ENCODE results near the gene EPHB2.

EPHB2 gene

GRCh38 chr1:22798083-22798482, 87.4 kb downstream of the EPHB2 start:
- H3K27me3 Mint-ChIP-seq, result peaks cover 6% of the 10 kb centered on the region
- H3K9me3 Mint-ChIP-seq, result no peaks in the 10 kb centered on the region
- H3K27ac Mint-ChIP-seq, result no peak overlapping the region
- H3K36me3 Mint-ChIP-seq (ENCODE audit: low read depth), result no peaks in the 10 kb centered on the region
- DNase-seq, result no peak
- no peaks in the 10 kb centered on the region for H3K4me1 Mint-ChIP-seq (ENCODE audit: low read depth)
- H3K4me3 Mint-ChIP-seq, result no peak overlapping the region

GRCh38 chr1:22799971-22800370, 89.3 kb downstream of the EPHB2 start:
- no peak for DNase-seq
- Mint-ChIP-seq H3K4me3 (no peak overlapping the region), H3K36me3 (ENCODE audit: low read depth) (no peaks in the 10 kb centered on the region), H3K9me3 (no peaks in the 10 kb centered on the region), H3K27ac (no peak overlapping the region), H3K4me1 (ENCODE audit: low read depth) (no peaks in the 10 kb centered on the region), H3K27me3 (peaks cover 6% of the 10 kb centered on the region)

- Mint-ChIP-seq H3K4me1 (ENCODE audit: low read depth) (no peaks in the 10 kb centered on the region), H3K27me3 (peaks cover 11% of the 10 kb centered on the region), H3K36me3 (ENCODE audit: low read depth) (no peaks in the 10 kb centered on the region), H3K4me3 (no peak overlapping the region), H3K9me3 (no peaks in the 10 kb centered on the region), H3K27ac (no peak overlapping the region)
- DNase-seq, result no peak
These were observed 90.0 kb downstream of the EPHB2 start for GRCh38 chr1:22800629-22801028.

- Mint-ChIP-seq H3K27ac (no peak overlapping the region), H3K9me3 (no peaks in the 10 kb centered on the region), H3K4me3 (no peak overlapping the region), H3K36me3 (ENCODE audit: low read depth) (no peaks in the 10 kb centered on the region), H3K4me1 (ENCODE audit: low read depth) (no peaks in the 10 kb centered on the region), H3K27me3 (peaks cover 15% of the 10 kb centered on the region)
- no peak for DNase-seq
These were observed 90.7 kb downstream of the EPHB2 start for GRCh38 chr1:22801347-22801746.

- no peak for DNase-seq
- Mint-ChIP-seq H3K27me3 (peaks cover 15% of the 10 kb centered on the region), H3K9me3 (no peaks in the 10 kb centered on the region), H3K4me1 (ENCODE audit: low read depth) (no peaks in the 10 kb centered on the region), H3K4me3 (no peak overlapping the region), H3K27ac (no peak overlapping the region), H3K36me3 (ENCODE audit: low read depth) (no peaks in the 10 kb centered on the region)
These were observed 91.1 kb downstream of the EPHB2 start for GRCh38 chr1:22801761-22802160.

GRCh38 chr1:22803833-22804232, 93.2 kb downstream of the EPHB2 start:
- Mint-ChIP-seq H3K9me3 (no peaks in the 10 kb centered on the region), H3K27me3 (peaks cover 15% of the 10 kb centered on the region), H3K27ac (no peak overlapping the region), H3K36me3 (ENCODE audit: low read depth) (no peaks in the 10 kb centered on the region), H3K4me3 (no peak overlapping the region), H3K4me1 (ENCODE audit: low read depth) (no peaks in the 10 kb centered on the region)
- no peak for DNase-seq

- Mint-ChIP-seq H3K4me3 (no peak overlapping the region), H3K27ac (no peak overlapping the region), H3K27me3 (peaks cover 15% of the 10 kb centered on the region)
These were observed 93.8 kb downstream of the EPHB2 start for GRCh38 chr1:22804406-22804805.

GRCh38 chr1:22804969-22805671, 94.5 kb downstream of the EPHB2 start:
- H3K4me3 Mint-ChIP-seq, result no peak overlapping the region
- no peaks in the 10 kb centered on the region for H3K36me3 Mint-ChIP-seq (ENCODE audit: low read depth)
- H3K4me1 Mint-ChIP-seq (ENCODE audit: low read depth), result no peaks in the 10 kb centered on the region
- H3K9me3 Mint-ChIP-seq, result no peaks in the 10 kb centered on the region
- peaks cover 14% of the 10 kb centered on the region for H3K27me3 Mint-ChIP-seq
- no peak overlapping the region for H3K27ac Mint-ChIP-seq
- DNase-seq, result no peak

More at GRCh38 chr1:22804406-22804805, 93.8 kb downstream of the EPHB2 start:
- Mint-ChIP-seq H3K36me3 (ENCODE audit: low read depth) (no peaks in the 10 kb centered on the region), H3K4me1 (ENCODE audit: low read depth) (no peaks in the 10 kb centered on the region), H3K9me3 (no peaks in the 10 kb centered on the region)
- DNase-seq, result no peak

GRCh38 chr1:22805672-22806038, 95.0 kb downstream of the EPHB2 start:
- peaks cover 9% of the 10 kb centered on the region for H3K27me3 Mint-ChIP-seq
- H3K4me3 Mint-ChIP-seq, result no peak overlapping the region
- H3K4me1 Mint-ChIP-seq (ENCODE audit: low read depth), result no peaks in the 10 kb centered on the region
- no peak overlapping the region for H3K27ac Mint-ChIP-seq
- DNase-seq, result no peak
- H3K9me3 Mint-ChIP-seq, result no peaks in the 10 kb centered on the region
- H3K36me3 Mint-ChIP-seq (ENCODE audit: low read depth), result no peaks in the 10 kb centered on the region

GRCh38 chr1:22806584-22806983, 95.9 kb downstream of the EPHB2 start:
- no peak for DNase-seq
- H3K27me3 Mint-ChIP-seq, result peaks cover 9% of the 10 kb centered on the region

GRCh38 chr1:22807340-22807739, 96.7 kb downstream of the EPHB2 start:
- peaks cover 9% of the 10 kb centered on the region for H3K27me3 Mint-ChIP-seq
- no peaks in the 10 kb centered on the region for H3K4me1 Mint-ChIP-seq (ENCODE audit: low read depth)
- no peaks in the 10 kb centered on the region for H3K36me3 Mint-ChIP-seq (ENCODE audit: low read depth)
- no peak overlapping the region for H3K4me3 Mint-ChIP-seq
- H3K9me3 Mint-ChIP-seq, result no peaks in the 10 kb centered on the region
- DNase-seq, result no peak
- no peak overlapping the region for H3K27ac Mint-ChIP-seq

More at GRCh38 chr1:22806584-22806983, 95.9 kb downstream of the EPHB2 start:
- no peak overlapping the region for H3K4me3 Mint-ChIP-seq
- H3K9me3 Mint-ChIP-seq, result no peaks in the 10 kb centered on the region
- no peak overlapping the region for H3K27ac Mint-ChIP-seq
- H3K36me3 Mint-ChIP-seq (ENCODE audit: low read depth), result no peaks in the 10 kb centered on the region
- no peaks in the 10 kb centered on the region for H3K4me1 Mint-ChIP-seq (ENCODE audit: low read depth)

- Mint-ChIP-seq H3K27ac (no peak overlapping the region), H3K4me3 (no peak overlapping the region), H3K4me1 (ENCODE audit: low read depth) (no peaks in the 10 kb centered on the region), H3K27me3 (peaks cover 9% of the 10 kb centered on the region), H3K36me3 (ENCODE audit: low read depth) (no peaks in the 10 kb centered on the region), H3K9me3 (no peaks in the 10 kb centered on the region)
- DNase-seq, result no peak
These were observed 97.6 kb downstream of the EPHB2 start for GRCh38 chr1:22808186-22808675.

- DNase-seq, result no peak
- Mint-ChIP-seq H3K27me3 (peaks cover 9% of the 10 kb centered on the region), H3K36me3 (ENCODE audit: low read depth) (no peaks in the 10 kb centered on the region)
These were observed 98.2 kb downstream of the EPHB2 start for GRCh38 chr1:22808676-22809483.

GRCh38 chr1:22809783-22810182, 99.1 kb downstream of the EPHB2 start:
- no peaks in the 10 kb centered on the region for H3K4me1 Mint-ChIP-seq (ENCODE audit: low read depth)
- no peak overlapping the region for H3K27ac Mint-ChIP-seq
- peaks cover 9% of the 10 kb centered on the region for H3K27me3 Mint-ChIP-seq
- no peak overlapping the region for H3K4me3 Mint-ChIP-seq
- H3K36me3 Mint-ChIP-seq (ENCODE audit: low read depth), result no peaks in the 10 kb centered on the region
- no peak for DNase-seq
- no peaks in the 10 kb centered on the region for H3K9me3 Mint-ChIP-seq

More at GRCh38 chr1:22808676-22809483, 98.2 kb downstream of the EPHB2 start:
- H3K9me3 Mint-ChIP-seq, result no peaks in the 10 kb centered on the region
- H3K4me1 Mint-ChIP-seq (ENCODE audit: low read depth), result no peaks in the 10 kb centered on the region
- H3K4me3 Mint-ChIP-seq, result no peak overlapping the region
- no peak overlapping the region for H3K27ac Mint-ChIP-seq

GRCh38 chr1:22810378-22810777, 99.7 kb downstream of the EPHB2 start:
- Mint-ChIP-seq H3K27me3 (peaks cover 7% of the 10 kb centered on the region), H3K27ac (no peak overlapping the region), H3K9me3 (no peaks in the 10 kb centered on the region), H3K36me3 (ENCODE audit: low read depth) (no peaks in the 10 kb centered on the region), H3K4me1 (ENCODE audit: low read depth) (no peaks in the 10 kb centered on the region), H3K4me3 (no peak overlapping the region)
- no peak for DNase-seq
